CD4-positive, alpha-beta memory T cell (primary cell): ENCODE results near the gene VEGFA. TPM values are rescaled to one million over a fixed set of nuclear protein-coding genes. Genes with fewer than 3 reads are reported as not detected.

ENCODE experiments used
- CTCF ChIA-PET: fragments of 350-600 bp; sonication (Branson Sonifier 250); formaldehyde crosslinking; loops from one replicate; lab custom pipeline; 2021; ENCODE audit warnings: inconsistent platforms; ENCODE audit not compliant: partially characterized antibody; lab: Charles Lee
- POLR2A ChIA-PET: fragments of 350-600 bp; sonication (Branson Sonifier 250); formaldehyde crosslinking; loops from one replicate; lab custom pipeline; 2021; ENCODE audit not compliant: partially characterized antibody; lab: Charles Lee
- DNase-seq, 5 donors: peaks; one replicate each; pipeline versions ENCODE4 v3.0.0 to v3.0.0-alpha.2; 2020 to 2022; ENCODE audit warnings: mixed read lengths in 1 of 5
- H3K27ac ChIP-seq: one replicate; pipeline ENCODE4 v1.7.0; 2013; ENCODE audit warnings: low read depth, low read length
- H3K27me3 ChIP-seq: 2 replicates; pipeline ENCODE4 v1.7.0; 2013; ENCODE audit warnings: mild to moderate bottlenecking, low read length, moderate library complexity; ENCODE audit not compliant: insufficient read depth
- H3K36me3 ChIP-seq: 2 replicates; pipeline ENCODE4 v1.7.0; 2013; ENCODE audit warnings: mild to moderate bottlenecking, low read length, moderate library complexity; ENCODE audit not compliant: insufficient read depth
- H3K4me1 ChIP-seq: 2 replicates; pipeline ENCODE4 v1.7.0; 2013; ENCODE audit warnings: mild to moderate bottlenecking, low read length, moderate library complexity; ENCODE audit not compliant: insufficient read depth
- H3K4me3 ChIP-seq, 2 donors: one replicate each; pipeline ENCODE4 v1.7.0; 2013; ENCODE audit warnings: low read length in 2 of 2, mild to moderate bottlenecking in 1 of 2
- H3K9me3 ChIP-seq, 2 donors: one replicate each; pipeline ENCODE4 v1.7.0; 2013; ENCODE audit warnings: low read length in 2 of 2, control low read depth in 1 of 2; ENCODE audit not compliant: control insufficient read depth in 1 of 2
- H3K27ac Mint-ChIP-seq, 7 donors: one replicate each; pipeline ENCODE4 v1.8.0; 2020 to 2021; ENCODE audit warnings: mixed read lengths in 7 of 7, mild to moderate bottlenecking in 6 of 7, inconsistent platforms in 3 of 7, moderate library complexity in 3 of 7
- H3K27me3 Mint-ChIP-seq, 2 donors: one replicate each; pipeline ENCODE4 v1.8.0; 2020 to 2021; ENCODE audit warnings: mixed read lengths in 2 of 2
- H3K36me3 Mint-ChIP-seq, 2 donors: one replicate each; pipeline ENCODE4 v1.8.0; 2020 to 2021; ENCODE audit warnings: mixed read lengths in 2 of 2, inconsistent platforms in 1 of 2, mild to moderate bottlenecking in 1 of 2
- H3K4me1 Mint-ChIP-seq, 4 donors: one replicate each; pipeline ENCODE4 v1.8.0; 2020 to 2021; ENCODE audit warnings: mixed read lengths in 4 of 4, mild to moderate bottlenecking in 1 of 4
- H3K4me3 Mint-ChIP-seq, 8 donors: one replicate each; pipeline ENCODE4 v1.8.0; 2020 to 2021; ENCODE audit warnings: mixed read lengths in 8 of 8, mild to moderate bottlenecking in 7 of 8, moderate library complexity in 6 of 8, inconsistent platforms in 3 of 8
- H3K9me3 Mint-ChIP-seq, 8 donors: one replicate each; pipeline ENCODE4 v1.8.0; 2020 to 2021; ENCODE audit warnings: mixed read lengths in 8 of 8, mild to moderate bottlenecking in 5 of 8, inconsistent platforms in 3 of 8, moderate library complexity in 1 of 8
- intact Hi-C: fragments of 100-400 bp; cut with micrococcal nuclease; formaldehyde crosslinking; loops from one replicate; pipeline ENCODE4 v1.15.1; 2023
- polyA plus RNA-seq, 2 donors: library from polyadenylated mRNA; unstranded; fragments of 300-500 nt; fragmentation: Illumina TruSeq; gene quantifications; one replicate each; pipeline ENCODE4 v1.2.3, GENCODE V29; 2021
- total RNA-seq, 2 experiments: library from RNA; stranded (reverse); gene quantifications; one replicate each; pipeline ENCODE4 v1.2.3, GENCODE V29; 2021

VEGFA gene
- total and polyA plus RNA-seq, 4 experiments from 2014 or later = 0.29 to 1.1 TPM; not detected in 2

- CTCF ChIA-PET = interaction anchor here (1.2 to 3.3 kb wide), 2 partner anchors 36 to 341 kb away, joined by 3 to 13 read pairs; partner anchors contain the start of gene VEGFA
- peak in 2 of 5 donors; percentile 46 to 77 for DNase-seq
- POLR2A ChIA-PET = no interaction called here
These were observed 36.3 kb upstream of the VEGFA start for GRCh38 chr6:43733471-43734293.

GRCh38 chr6:43734294-43734665 lies 35.7 kb upstream of the VEGFA start:
- Histone ChIP-seq H3K9me3 (no peaks in the 10 kb centered on the region), H3K4me3 (no peak overlapping the region), H3K4me1 (peaks cover 15% of the 10 kb centered on the region), H3K27me3 (no peaks in the 10 kb centered on the region), H3K27ac (no peak overlapping the region), H3K36me3 (no peaks in the 10 kb centered on the region)
- no peak for DNase-seq
- ChIA-PET CTCF (interaction anchor here (1.2 to 3.3 kb wide), 3 partner anchors 10 to 340 kb away, joined by 3 to 13 read pairs (median 5); partner anchors contain the start of gene VEGFA), POLR2A (no interaction called here)
- intact Hi-C loops = no loop called here
- peaks cover 3 to 30% (median 10%) of the 10 kb centered on the region in 8 donors for H3K9me3 Mint-ChIP-seq
- peaks cover 0 to 22% (median 4%) of the 10 kb centered on the region in 4 donors for H3K4me1 Mint-ChIP-seq
- no peaks in the 10 kb centered on the region for H3K27me3 Mint-ChIP-seq
- H3K4me3 Mint-ChIP-seq = peak overlapping the region in 2 of 8 donors; percentile 20 to 35
- no peaks in the 10 kb centered on the region for H3K36me3 Mint-ChIP-seq
- peak overlapping the region in 6 of 7 donors; percentile 2 to 80 (median 60) for H3K27ac Mint-ChIP-seq

More at GRCh38 chr6:43733471-43734293, 36.3 kb upstream of the VEGFA start:
- no peaks in the 10 kb centered on the region for H3K9me3 ChIP-seq
- no peaks in the 10 kb centered on the region for H3K27me3 ChIP-seq
- intact Hi-C loops = no loop called here
- no peak overlapping the region for H3K27ac ChIP-seq
- peak overlapping the region in 1 of 8 donors; percentile 18 for H3K4me3 Mint-ChIP-seq
- peaks cover 15% of the 10 kb centered on the region for H3K4me1 ChIP-seq
- H3K27me3 Mint-ChIP-seq = no peaks in the 10 kb centered on the region
- H3K4me3 ChIP-seq = no peak overlapping the region
- H3K4me1 Mint-ChIP-seq = peaks cover 0 to 22% (median 4%) of the 10 kb centered on the region in 4 donors
- H3K27ac Mint-ChIP-seq = peak overlapping the region in 6 of 7 donors; percentile 2 to 65 (median 48)
- H3K36me3 Mint-ChIP-seq = no peaks in the 10 kb centered on the region
- H3K36me3 ChIP-seq = no peaks in the 10 kb centered on the region
- H3K9me3 Mint-ChIP-seq = peaks cover 3 to 32% (median 10%) of the 10 kb centered on the region in 8 donors

DNA sequence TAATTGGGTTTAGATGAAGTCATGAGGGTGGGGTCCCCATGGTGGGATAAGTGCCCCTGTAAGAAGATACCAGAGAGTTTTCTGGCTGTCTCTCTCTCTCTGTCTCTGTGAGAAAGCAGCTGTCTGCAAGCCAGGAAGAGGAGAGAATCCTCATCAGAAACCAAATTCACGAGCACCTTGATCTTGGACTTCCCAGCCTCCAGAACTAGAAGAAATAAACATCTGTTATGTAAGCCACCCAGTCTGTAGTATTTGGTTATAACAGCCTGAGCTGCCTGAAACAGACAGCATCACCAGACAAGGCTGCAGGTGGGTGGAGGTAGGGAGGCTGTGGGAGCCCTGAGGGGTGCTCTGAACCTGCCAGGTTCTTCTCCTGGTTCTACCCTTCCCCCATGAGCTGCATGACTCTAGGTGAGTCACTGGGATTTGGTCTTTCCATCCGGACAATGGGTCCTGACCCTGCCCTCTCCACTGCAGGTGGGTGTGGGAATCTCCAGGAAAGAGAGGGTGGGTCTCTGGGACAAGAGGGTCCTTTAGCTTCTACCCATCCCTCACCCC lies 34.3 kb upstream of the VEGFA start:
- Mint-ChIP-seq H3K27me3 (no peaks in the 10 kb centered on the region), H3K36me3 (no peaks in the 10 kb centered on the region), H3K27ac (peak overlapping the region in 1 of 7 donors; percentile 52), H3K4me3 (no peak overlapping the region), H3K9me3 (peaks cover 3 to 19% (median 7%) of the 10 kb centered on the region in 8 donors), H3K4me1 (peaks cover 0 to 22% (median 4%) of the 10 kb centered on the region in 4 donors)
- peaks cover 15% of the 10 kb centered on the region for H3K4me1 ChIP-seq
- H3K27me3 ChIP-seq = no peaks in the 10 kb centered on the region
- DNase-seq = no peak
- H3K9me3 ChIP-seq = no peaks in the 10 kb centered on the region
- POLR2A ChIA-PET = no interaction called here
- H3K36me3 ChIP-seq = no peaks in the 10 kb centered on the region
- intact Hi-C loops = no loop called here
- no peak overlapping the region for H3K4me3 ChIP-seq
- CTCF ChIA-PET = interaction anchor here (1.1 to 3.3 kb wide), 3 partner anchors 11 to 34 kb away, joined by 3 to 13 read pairs (median 5); partner anchors contain the start of gene VEGFA
- H3K27ac ChIP-seq = no peak overlapping the region

DNA sequence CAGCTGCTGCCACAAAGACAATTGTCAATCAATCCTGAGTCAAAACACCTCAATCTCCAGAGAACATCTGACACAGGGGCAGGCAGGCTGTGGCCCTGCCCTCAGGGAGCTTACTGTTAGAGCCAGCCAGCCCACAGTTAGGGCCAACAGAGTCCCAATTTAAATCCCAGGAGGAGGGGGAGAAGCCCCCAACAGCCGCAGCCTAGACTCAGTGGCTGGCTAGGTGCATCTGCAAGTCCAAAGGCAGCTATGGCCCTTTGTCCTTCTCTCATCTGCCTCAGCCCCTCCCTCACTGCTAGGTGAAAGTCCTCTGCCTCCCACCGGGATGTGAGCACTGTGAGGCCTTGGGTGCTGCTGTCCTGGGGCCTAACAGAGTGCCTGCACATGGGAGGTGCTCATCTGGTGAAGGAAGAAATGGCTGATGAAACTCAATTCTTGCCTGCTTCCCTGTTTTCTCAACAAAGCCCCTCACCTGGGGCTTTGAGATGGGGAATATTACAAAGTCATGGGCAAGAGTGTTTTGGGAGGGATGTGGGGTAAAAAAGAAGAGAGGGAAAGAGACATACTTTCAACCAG lies 33.7 kb upstream of the VEGFA start:
- H3K27ac ChIP-seq = no peak overlapping the region
- H3K4me3 ChIP-seq = no peak overlapping the region
- H3K4me1 Mint-ChIP-seq = peaks cover 0 to 22% (median 4%) of the 10 kb centered on the region in 4 donors
- CTCF ChIA-PET = interaction anchor here (1.6 to 3.3 kb wide), 2 partner anchors 11 to 33 kb away, joined by 6 to 13 read pairs; partner anchors contain the start of gene VEGFA
- DNase-seq = no peak
- H3K27ac Mint-ChIP-seq = no peak overlapping the region
- H3K36me3 Mint-ChIP-seq = no peaks in the 10 kb centered on the region
- H3K4me1 ChIP-seq = peaks cover 15% of the 10 kb centered on the region
- no peaks in the 10 kb centered on the region for H3K9me3 ChIP-seq
- H3K9me3 Mint-ChIP-seq = peaks cover 0 to 14% (median 2%) of the 10 kb centered on the region in 8 donors
- intact Hi-C loops = no loop called here
- H3K4me3 Mint-ChIP-seq = no peak overlapping the region
- POLR2A ChIA-PET = interaction anchor here (0.7 kb wide), 1 partner anchor 13 kb away, joined by 3 read pairs; no protein-coding TSS in a partner anchor
- H3K36me3 ChIP-seq = no peaks in the 10 kb centered on the region
- no peaks in the 10 kb centered on the region for H3K27me3 Mint-ChIP-seq
- no peaks in the 10 kb centered on the region for H3K27me3 ChIP-seq

GRCh38 chr6:43736844-43737243 lies 33.2 kb upstream of the VEGFA start:
- no peak overlapping the region for H3K4me3 ChIP-seq
- H3K4me1 ChIP-seq = peaks cover 15% of the 10 kb centered on the region
- no peaks in the 10 kb centered on the region for H3K27me3 ChIP-seq
- H3K27ac ChIP-seq = no peak overlapping the region
- H3K36me3 ChIP-seq = no peaks in the 10 kb centered on the region
- Mint-ChIP-seq H3K4me1 (peaks cover 0 to 22% (median 4%) of the 10 kb centered on the region in 4 donors), H3K36me3 (no peaks in the 10 kb centered on the region), H3K4me3 (no peak overlapping the region), H3K9me3 (peaks cover 0 to 11% (median 0%) of the 10 kb centered on the region in 8 donors), H3K27ac (no peak overlapping the region), H3K27me3 (no peaks in the 10 kb centered on the region)
- CTCF ChIA-PET = interaction anchor here (1.6 kb wide), 1 partner anchor 12 kb away, joined by 6 read pairs; no protein-coding TSS in a partner anchor
- intact Hi-C loops = no loop called here
- POLR2A ChIA-PET = interaction anchor here (0.7 kb wide), 1 partner anchor 12 kb away, joined by 3 read pairs; no protein-coding TSS in a partner anchor
- no peak for DNase-seq
- no peaks in the 10 kb centered on the region for H3K9me3 ChIP-seq

DNA sequence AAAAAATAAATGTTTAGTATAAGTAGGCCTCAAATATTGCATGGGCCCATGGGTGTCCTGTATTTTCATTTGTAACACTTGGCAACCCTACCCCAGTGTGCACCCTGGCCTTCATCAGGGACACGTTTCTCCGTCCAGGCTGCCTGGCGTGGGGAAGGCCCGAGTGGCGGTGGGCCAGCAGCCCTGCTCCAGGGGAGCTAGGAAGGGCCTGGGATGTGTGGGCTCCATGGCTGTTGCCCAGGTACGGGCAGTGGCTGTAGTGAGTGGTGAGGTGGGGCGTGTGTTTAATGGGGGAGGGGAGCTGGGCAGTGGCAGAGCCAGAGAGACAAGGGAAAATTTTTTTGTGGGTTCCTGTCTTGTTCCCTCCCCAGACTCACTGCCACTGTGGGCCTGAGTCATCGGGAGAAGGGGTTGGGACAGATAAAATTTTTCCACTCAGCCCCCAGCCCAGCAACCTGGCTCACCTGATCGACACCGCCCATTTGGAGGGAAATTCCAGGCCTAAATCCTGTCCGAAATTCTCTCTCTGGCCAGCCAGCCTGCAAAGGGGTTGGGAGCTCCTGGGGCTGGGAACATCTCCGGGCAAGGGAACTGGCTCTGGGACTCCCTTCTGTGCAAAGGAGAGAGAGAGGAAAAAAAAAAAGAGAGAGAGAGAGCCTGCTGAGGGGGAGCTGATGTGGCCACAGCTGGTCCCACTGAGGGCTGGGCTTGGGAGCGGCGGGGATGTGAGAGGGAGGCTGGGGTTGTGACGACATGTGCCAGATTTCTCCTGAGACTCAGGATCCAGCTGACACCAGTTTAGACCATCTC lies 32.5 kb upstream of the VEGFA start:
- intact Hi-C loops = no loop called here
- H3K27ac ChIP-seq = no peak overlapping the region
- Mint-ChIP-seq H3K27ac (peak overlapping the region in 1 of 7 donors; percentile 30), H3K9me3 (peaks cover 0 to 7% (median 0%) of the 10 kb centered on the region in 8 donors), H3K4me1 (peaks cover 0 to 22% (median 4%) of the 10 kb centered on the region in 4 donors), H3K27me3 (no peaks in the 10 kb centered on the region), H3K4me3 (no peak overlapping the region), H3K36me3 (no peaks in the 10 kb centered on the region)
- H3K4me1 ChIP-seq = peaks cover 15% of the 10 kb centered on the region
- POLR2A ChIA-PET = interaction anchor here (0.7 kb wide), 1 partner anchor 11 kb away, joined by 3 read pairs; no protein-coding TSS in a partner anchor
- no peak for DNase-seq
- no peak overlapping the region for H3K4me3 ChIP-seq
- no peaks in the 10 kb centered on the region for H3K9me3 ChIP-seq
- H3K36me3 ChIP-seq = no peaks in the 10 kb centered on the region
- CTCF ChIA-PET = interaction anchor here (1.6 kb wide), 1 partner anchor 13 kb away, joined by 6 read pairs; no protein-coding TSS in a partner anchor
- H3K27me3 ChIP-seq = no peaks in the 10 kb centered on the region
